Stimulated activated naive CD8-positive, alpha-beta T cell treated with anti-CD3 and anti-CD28 coated beads, Interleukin-15, Interleukin-2, amounts not matched to agents 100 ng/mL and 50 ng/mL, for 24 hours (primary cell): Measurements from ENCODE around the gene AGTRAP.

ENCODE experiments used
- H3K27ac Mint-ChIP-seq: one replicate; pipeline ENCODE4 v1.8.0; 2021; ENCODE audit warnings: mild to moderate bottlenecking, mixed read lengths
- H3K27me3 Mint-ChIP-seq: one replicate; pipeline ENCODE4 v1.8.0; 2021; ENCODE audit warnings: mixed read lengths
- H3K36me3 Mint-ChIP-seq: one replicate; pipeline ENCODE4 v1.8.0; 2021; ENCODE audit warnings: low read depth, mixed read lengths
- H3K4me1 Mint-ChIP-seq: one replicate; pipeline ENCODE4 v1.8.0; 2021; ENCODE audit warnings: low read depth, mixed read lengths
- H3K4me3 Mint-ChIP-seq: one replicate; pipeline ENCODE4 v1.8.0; 2021; ENCODE audit warnings: mild to moderate bottlenecking, mixed read lengths
- H3K9me3 Mint-ChIP-seq: one replicate; pipeline ENCODE4 v1.8.0; 2021; ENCODE audit warnings: mixed read lengths

AGTRAP gene

DNA sequence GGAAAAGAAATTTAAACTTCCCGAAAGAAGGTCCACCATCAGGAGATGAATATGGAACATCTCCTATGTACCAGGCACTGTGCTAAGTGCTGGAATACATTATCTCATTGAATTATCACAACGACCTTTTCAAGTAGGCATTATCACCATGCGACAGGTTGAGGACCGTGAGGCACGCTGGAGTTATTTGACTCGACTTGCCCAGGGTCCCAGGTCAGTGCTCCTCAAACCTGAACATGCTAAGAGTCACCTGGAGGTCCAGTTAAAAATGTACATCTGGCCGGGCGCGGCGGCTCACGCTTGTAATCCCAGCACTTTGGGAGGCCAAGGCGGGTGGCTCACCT is 15.9 kb upstream of the AGTRAP start:
- Mint-ChIP-seq H3K36me3 (no peaks in the 10 kb centered on the region), H3K27ac (peak overlapping the region; percentile 91), H3K27me3 (no peaks in the 10 kb centered on the region), H3K9me3 (no peaks in the 10 kb centered on the region), H3K4me3 (no peak overlapping the region), H3K4me1 (peaks cover 15% of the 10 kb centered on the region)

DNA sequence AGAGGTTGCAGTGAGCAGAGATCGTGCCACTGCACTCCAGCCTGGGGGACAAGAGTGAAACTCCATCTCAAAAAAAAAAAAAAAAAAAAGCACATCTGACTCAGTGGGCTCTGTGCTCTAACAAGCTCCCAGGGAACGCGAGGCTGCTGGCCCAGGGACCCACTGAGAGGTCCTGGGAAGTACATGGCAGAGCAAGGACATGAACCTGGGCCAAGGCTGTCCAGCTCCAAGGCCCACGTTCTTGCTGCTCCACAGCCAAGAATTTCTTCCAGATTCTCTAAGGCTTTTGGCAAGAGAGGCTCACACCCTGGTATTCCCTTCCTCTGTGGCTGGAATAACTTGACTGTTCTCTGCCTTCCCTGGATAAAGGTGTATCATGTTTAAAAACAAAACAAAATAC is 15.4 kb upstream of the AGTRAP start:
- Mint-ChIP-seq H3K36me3 (no peaks in the 10 kb centered on the region), H3K27ac (no peak overlapping the region), H3K27me3 (no peaks in the 10 kb centered on the region), H3K9me3 (no peaks in the 10 kb centered on the region), H3K4me3 (no peak overlapping the region), H3K4me1 (peaks cover 18% of the 10 kb centered on the region)

DNA sequence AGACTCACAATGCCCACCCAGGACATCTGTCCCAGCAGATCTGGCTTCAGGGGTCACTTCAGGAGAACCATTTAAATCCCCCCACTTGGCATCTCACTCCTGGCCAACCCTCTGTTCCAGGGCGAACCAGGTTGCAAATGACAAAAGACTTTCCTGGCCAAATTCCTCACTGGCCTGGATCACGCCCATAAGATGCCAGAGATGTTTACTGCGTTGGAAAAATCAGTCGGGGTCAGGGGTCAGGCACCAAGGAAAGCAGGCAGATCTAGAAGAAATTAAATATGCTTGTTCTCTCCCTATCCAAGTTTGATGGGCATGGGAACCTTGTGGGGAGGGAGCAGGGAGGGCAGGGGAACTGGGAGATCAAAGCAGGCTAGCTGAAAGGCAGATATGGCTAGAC is 14.6 kb upstream of the AGTRAP start:
- Mint-ChIP-seq H3K27ac (no peak overlapping the region), H3K4me3 (no peak overlapping the region), H3K36me3 (no peaks in the 10 kb centered on the region)

DNA sequence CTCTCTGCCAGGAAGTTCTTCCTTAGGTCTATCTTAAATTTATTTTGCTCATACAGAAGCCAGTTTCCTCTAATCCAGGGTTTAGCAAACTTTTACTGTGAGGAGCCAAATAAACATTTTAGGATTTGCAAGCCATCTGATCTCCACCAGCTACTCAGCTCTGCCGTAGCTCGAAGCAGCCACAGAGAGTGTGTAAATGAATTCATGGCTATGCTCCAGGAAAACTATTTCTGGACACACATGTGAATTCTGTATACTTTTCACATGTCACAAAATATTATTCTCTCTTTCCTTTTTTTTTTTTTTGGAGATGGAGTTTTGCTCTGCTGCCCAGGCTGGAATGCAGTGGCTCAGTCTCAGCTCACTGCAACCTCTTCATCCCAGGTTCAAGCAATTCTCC is 13.4 kb upstream of the AGTRAP start:
- no peak overlapping the region for H3K4me3 Mint-ChIP-seq
- H3K9me3 Mint-ChIP-seq, result no peaks in the 10 kb centered on the region
- no peak overlapping the region for H3K27ac Mint-ChIP-seq
- no peaks in the 10 kb centered on the region for H3K36me3 Mint-ChIP-seq
- no peaks in the 10 kb centered on the region for H3K27me3 Mint-ChIP-seq
- H3K4me1 Mint-ChIP-seq, result peaks cover 18% of the 10 kb centered on the region

More for the DNA sequence above, 14.6 kb upstream of the AGTRAP start:
- Mint-ChIP-seq H3K27me3 (no peaks in the 10 kb centered on the region), H3K9me3 (no peaks in the 10 kb centered on the region), H3K4me1 (peaks cover 18% of the 10 kb centered on the region)

DNA sequence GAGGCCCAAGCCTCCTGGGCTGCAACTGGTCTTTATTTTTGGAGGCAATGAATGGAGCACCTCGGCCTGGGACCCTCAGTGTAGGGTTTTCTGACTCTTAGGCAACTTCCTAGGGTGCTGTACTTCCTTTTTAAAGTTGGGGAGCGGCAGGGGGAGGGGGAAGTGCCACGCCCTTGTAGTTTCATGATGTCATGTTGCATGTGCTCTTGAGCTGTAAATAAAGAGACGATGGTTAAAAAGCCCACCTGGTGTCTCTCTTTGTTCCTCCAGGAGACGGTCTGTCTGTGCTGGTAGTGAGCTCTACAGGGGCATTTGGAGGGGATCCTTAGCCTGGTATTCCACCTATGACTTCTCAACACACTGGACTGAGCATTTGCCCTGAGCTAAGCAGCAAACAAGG is 10.3 kb upstream of the AGTRAP start:
- H3K4me1 Mint-ChIP-seq, result peaks cover 19% of the 10 kb centered on the region
- H3K27ac Mint-ChIP-seq, result no peak overlapping the region
- no peaks in the 10 kb centered on the region for H3K36me3 Mint-ChIP-seq
- no peaks in the 10 kb centered on the region for H3K27me3 Mint-ChIP-seq
- H3K4me3 Mint-ChIP-seq, result no peak overlapping the region
- H3K9me3 Mint-ChIP-seq, result no peaks in the 10 kb centered on the region

DNA sequence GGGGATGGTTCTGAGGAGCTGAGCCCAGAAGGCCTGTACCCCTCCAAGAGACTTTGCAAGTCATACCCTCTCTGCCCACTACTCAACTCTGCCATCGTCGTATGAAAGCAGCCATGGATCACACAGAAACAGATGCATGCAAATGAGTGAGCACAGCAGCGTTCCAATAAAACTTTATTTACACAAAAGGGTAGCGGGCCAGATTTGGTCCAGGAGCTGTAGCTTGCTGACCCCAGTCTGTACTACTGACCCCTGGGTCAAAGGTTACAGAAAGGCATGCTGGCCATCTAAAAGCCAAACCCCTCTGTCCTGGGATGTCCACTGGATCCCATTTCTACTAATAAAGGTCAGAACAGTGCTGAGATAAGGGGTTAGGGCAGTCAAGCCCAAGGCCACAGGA is 8.8 kb upstream of the AGTRAP start:
- Mint-ChIP-seq H3K9me3 (no peaks in the 10 kb centered on the region), H3K4me3 (no peak overlapping the region), H3K4me1 (peaks cover 32% of the 10 kb centered on the region), H3K36me3 (no peaks in the 10 kb centered on the region), H3K27ac (no peak overlapping the region), H3K27me3 (no peaks in the 10 kb centered on the region)

DNA sequence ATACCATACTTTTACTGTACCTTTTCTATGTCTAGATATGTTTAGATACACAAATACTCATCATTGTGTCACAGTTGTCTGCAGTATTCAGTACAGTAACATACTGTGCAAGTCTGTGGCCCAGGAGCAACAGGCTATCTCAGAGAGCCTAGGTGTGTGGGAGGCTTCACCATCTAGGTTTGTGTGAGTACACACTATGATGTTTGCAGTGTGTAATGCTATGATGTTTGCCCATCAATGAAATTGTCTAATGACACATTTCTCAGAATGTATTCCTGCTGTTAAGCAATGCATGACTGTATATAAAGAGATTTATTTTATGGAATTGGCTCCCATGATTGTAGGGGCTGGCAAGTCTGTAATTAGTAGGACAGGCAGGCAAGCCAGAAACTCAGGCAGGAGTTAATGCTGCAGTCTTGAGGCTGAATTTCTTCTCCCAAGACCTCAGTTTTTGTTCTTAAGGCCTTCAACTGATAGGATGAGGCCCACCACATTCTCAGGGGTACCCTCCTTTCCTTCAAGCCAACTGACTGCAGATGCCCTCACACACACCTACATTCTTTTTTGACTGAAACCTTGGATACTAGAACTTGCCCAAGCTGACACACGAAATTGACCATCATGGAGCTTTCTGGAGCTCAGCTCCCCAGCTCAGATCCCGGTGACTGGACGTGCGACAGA is 7.7 kb upstream of the AGTRAP start:
- peaks cover 44% of the 10 kb centered on the region for H3K4me1 Mint-ChIP-seq
- H3K4me3 Mint-ChIP-seq, result no peak overlapping the region
- no peaks in the 10 kb centered on the region for H3K36me3 Mint-ChIP-seq
- no peak overlapping the region for H3K27ac Mint-ChIP-seq
- no peaks in the 10 kb centered on the region for H3K27me3 Mint-ChIP-seq
- no peaks in the 10 kb centered on the region for H3K9me3 Mint-ChIP-seq

DNA sequence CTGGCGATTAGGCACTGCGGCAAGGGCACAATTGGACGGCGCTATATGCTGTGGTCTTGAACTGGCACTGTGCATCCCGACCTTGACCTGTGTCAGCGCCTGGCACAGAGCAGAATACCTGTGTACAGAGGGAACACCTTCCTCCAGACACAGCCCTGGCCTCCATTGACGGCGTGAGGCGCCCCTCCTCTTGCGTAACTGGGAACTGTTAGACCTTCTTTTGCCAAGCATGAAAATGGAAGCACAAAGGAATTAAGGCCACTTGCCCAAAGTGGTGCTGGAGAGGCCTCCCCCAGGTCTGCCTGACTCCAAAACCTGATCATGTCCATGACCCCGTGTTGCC is 6.8 kb upstream of the AGTRAP start:
- Mint-ChIP-seq H3K4me3 (no peak overlapping the region), H3K9me3 (no peaks in the 10 kb centered on the region), H3K27me3 (no peaks in the 10 kb centered on the region), H3K27ac (no peak overlapping the region), H3K36me3 (no peaks in the 10 kb centered on the region), H3K4me1 (peaks cover 50% of the 10 kb centered on the region)

DNA sequence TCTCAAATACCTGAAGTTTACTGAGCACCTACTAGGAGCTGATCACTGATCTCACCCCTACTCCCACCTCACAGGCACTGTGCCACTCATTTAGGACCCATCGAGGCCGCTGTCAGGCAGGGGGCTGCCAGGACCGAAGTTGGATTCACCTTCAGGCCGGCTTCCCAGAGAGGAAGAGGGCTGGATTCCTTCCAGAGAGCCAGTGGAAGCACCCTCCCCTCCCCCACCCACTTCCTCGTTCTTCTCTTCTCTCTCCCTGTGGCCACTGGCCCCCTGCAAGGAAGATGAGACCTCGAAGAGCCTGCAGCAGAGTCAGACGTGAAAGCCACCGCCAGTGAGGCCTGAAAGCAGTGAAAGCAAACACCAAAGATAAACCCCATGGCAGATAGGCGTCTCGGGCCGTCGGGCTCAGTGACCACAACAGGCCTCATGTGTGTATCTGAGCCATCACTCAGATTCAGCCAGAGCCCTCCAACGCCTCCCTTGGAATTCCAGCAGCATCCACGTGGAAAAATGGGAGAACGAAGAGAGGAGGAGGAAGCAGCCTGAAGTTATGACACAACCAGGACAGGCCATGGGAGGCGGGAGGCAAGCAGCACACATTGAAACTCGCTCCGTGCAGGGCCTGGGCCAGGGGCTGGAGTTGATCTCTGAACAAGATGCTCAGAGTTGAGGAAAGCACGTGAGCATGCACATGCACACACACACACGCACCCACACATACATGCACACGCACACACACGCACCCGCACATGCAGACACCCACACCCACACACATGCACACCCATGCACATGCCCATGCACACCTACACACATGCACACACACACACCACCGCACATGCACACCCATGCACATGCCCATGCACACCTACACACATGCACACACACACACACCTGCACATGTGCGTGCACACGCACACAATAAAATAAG is 6.2 kb upstream of the AGTRAP start:
- H3K27ac Mint-ChIP-seq, result peak overlapping the region; percentile 68
- peaks cover 50% of the 10 kb centered on the region for H3K4me1 Mint-ChIP-seq
- no peaks in the 10 kb centered on the region for H3K9me3 Mint-ChIP-seq
- no peaks in the 10 kb centered on the region for H3K36me3 Mint-ChIP-seq
- H3K27me3 Mint-ChIP-seq, result no peaks in the 10 kb centered on the region
- H3K4me3 Mint-ChIP-seq, result peak overlapping the region; percentile 71

DNA sequence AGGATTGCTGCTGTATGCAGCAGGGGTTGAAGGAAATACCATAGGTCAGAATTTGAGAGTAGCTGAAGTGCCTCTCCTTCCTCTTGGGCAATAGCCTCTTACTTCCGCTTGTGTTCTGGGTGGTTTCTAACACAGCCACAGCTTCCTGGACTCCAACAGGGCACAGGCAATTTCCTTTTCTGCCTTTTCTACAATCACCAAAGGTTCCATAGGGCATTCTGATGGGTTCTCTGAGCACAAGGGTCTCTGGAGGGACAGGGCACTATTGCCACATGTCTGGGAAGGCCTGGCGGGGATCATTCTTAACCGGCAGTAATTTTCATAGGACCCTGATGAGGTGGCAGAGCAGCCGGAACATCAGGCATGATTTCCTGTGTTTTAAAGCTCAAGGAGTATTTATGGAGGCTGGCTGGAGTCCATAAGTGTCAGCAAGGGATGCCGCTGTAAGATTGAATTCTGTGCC is 5.5 kb upstream of the AGTRAP start:
- H3K27ac Mint-ChIP-seq, result peak overlapping the region; percentile 68
- H3K4me1 Mint-ChIP-seq, result peaks cover 50% of the 10 kb centered on the region
- H3K27me3 Mint-ChIP-seq, result no peaks in the 10 kb centered on the region
- no peaks in the 10 kb centered on the region for H3K9me3 Mint-ChIP-seq
- H3K4me3 Mint-ChIP-seq, result peak overlapping the region; percentile 71
- no peaks in the 10 kb centered on the region for H3K36me3 Mint-ChIP-seq

DNA sequence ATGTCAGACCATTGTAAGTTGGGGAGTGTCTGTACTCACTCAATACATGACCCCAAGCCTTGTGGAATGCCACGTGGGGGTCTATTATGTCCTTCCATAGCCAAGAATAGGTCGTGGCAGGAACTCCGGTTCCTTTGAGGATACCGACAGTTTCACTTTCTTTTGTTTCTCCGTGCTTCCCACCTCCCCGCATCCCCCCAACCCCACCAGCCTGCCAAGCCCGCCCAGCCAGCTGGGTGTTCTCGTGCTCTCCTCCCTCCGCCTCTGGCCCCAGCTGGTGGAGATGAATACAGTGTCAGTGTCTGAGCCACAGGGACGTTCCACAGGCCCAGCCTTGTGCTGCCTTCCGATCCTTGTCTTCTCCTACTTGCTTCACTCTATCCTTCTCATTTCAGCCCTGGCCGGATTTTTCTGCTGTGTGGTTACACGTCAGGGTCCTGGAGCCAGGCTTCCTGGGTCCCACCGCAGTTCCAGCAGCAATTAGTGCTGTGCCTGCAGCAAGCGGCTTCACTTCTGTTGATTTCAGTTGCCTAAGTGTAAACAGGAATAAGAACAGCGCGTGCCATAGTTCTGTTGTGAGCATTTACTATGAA is 4.1 kb upstream of the AGTRAP start:
- Mint-ChIP-seq H3K36me3 (no peaks in the 10 kb centered on the region), H3K9me3 (no peaks in the 10 kb centered on the region), H3K4me3 (peak overlapping the region; percentile 71), H3K27me3 (no peaks in the 10 kb centered on the region), H3K4me1 (peaks cover 59% of the 10 kb centered on the region), H3K27ac (peak overlapping the region; percentile 87)

DNA sequence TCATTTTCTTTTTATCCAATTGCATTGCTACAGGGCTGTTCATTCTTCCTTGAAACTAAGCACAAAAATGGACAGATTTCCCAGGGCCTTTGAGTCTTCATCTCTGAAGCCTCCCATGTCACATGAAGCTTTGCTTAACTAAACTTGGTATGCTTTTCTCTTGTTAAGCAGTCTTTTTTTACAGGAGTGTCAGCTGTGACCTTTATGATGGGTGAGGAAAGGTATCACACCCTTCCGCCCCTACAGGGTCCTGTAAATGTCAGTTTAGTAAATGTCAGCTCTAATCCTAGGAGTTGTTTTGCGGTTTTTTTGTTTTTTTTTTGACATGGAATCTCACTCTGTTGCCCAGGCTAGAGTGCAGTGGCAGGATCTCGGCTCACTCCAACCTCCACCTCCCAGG is 2.6 kb upstream of the AGTRAP start:
- no peak overlapping the region for H3K27ac Mint-ChIP-seq
- no peaks in the 10 kb centered on the region for H3K27me3 Mint-ChIP-seq
- no peaks in the 10 kb centered on the region for H3K36me3 Mint-ChIP-seq
- H3K4me1 Mint-ChIP-seq, result peaks cover 69% of the 10 kb centered on the region
- no peak overlapping the region for H3K4me3 Mint-ChIP-seq
- no peaks in the 10 kb centered on the region for H3K9me3 Mint-ChIP-seq

DNA sequence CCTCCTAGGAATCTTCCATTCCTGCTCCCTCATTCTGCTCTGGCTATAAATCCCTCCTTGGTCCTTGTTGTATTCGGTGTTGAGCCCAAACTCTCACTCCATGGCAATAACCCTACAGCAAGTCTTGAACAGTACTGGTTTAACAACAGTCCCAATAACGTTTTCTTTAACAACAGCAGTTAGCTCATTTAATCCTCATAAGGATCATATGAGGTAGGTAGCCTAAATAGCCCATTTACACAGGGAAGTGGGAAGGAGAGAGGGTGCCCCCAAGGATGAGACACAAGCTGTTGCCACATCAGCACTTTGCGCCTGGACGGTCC is 444 bp upstream of the AGTRAP start:
- Mint-ChIP-seq H3K9me3 (no peaks in the 10 kb centered on the region), H3K27me3 (no peaks in the 10 kb centered on the region), H3K4me3 (peak overlapping the region; percentile 93), H3K27ac (no peak overlapping the region), H3K4me1 (peaks cover 74% of the 10 kb centered on the region), H3K36me3 (no peaks in the 10 kb centered on the region)

DNA sequence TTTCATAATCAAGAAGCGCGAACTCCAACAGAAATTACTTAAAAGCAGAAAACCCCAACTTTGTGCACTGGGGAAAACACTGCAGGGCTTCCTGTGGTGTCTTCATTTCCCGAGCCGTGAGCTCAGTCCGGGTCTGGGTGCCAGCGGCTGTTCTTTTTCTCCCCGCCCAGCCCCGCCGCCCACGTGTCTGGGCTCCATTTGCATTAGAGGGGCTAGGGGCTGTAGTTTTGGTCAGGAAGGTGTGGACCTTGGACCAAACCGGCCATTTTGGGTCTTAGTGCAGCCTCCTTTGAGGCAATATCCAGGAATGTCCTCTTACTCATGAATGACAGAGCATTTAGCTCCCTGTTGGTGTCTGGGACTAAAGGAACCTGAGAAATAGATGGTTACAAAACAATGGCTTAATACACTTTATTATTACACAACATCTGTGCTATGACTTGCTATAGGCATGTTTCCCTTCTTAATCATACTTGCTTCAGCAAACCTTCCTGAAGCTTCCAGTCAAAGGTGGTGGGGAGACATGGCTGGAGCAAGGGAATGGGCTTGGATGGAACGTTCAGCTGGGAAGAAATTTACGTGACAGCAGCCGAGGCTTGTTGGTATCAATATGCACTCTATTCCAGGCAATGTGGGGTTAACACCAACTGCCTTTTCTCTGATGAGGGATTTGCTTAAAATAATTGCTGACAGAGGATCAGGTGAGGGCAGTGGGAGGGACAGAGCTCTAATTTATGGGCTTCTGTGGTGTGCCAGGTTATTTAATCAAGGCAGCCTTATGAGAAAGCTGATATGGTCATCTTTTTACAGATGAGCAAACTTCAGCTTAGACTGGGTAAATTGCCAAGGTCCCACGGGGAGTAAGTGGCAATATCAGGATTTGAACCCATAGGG is 1.1 kb downstream of the AGTRAP start:
- Mint-ChIP-seq H3K4me1 (peaks cover 76% of the 10 kb centered on the region), H3K36me3 (no peaks in the 10 kb centered on the region), H3K27me3 (no peaks in the 10 kb centered on the region), H3K27ac (no peak overlapping the region), H3K4me3 (peak overlapping the region; percentile 93), H3K9me3 (no peaks in the 10 kb centered on the region)

DNA sequence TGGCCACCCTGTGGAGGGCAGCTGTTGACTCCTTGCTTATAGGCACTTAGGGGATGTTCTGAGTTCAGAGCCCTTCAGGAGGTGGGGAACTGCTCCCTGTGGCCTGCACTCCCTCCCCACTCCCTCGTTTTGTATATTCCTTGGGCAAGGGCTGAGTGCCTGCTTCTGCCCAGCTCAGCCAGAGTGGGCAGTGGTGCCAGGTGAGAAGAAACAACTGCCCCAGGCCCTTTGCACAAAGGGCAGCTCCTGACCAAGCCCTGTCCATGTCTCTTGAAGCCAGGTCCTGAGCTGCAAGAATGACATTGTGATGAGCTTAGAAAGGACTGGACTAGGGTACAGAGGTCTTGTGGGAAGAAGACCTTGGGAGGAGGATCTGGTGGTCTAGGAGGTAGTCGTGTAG is 2.2 kb downstream of the AGTRAP start:
- Mint-ChIP-seq H3K4me3 (no peak overlapping the region), H3K27ac (no peak overlapping the region), H3K4me1 (peaks cover 75% of the 10 kb centered on the region), H3K36me3 (no peaks in the 10 kb centered on the region), H3K9me3 (no peaks in the 10 kb centered on the region), H3K27me3 (no peaks in the 10 kb centered on the region)
